Activated CD8-positive, alpha-beta memory T cell treated with anti-CD3 and anti-CD28 coated beads for 48 hours (primary cell): ENCODE measurements around the gene NFIC.
"Not testable (repeated sequence)": the region's sequence is repeated elsewhere in the genome, so short reads cannot be mapped to it uniquely, and the experiment has no call there.

Source experiments
- DNase-seq, 3 experiments: peaks; one replicate each; pipeline ENCODE4 v3.0.0-alpha.2; 2020; ENCODE audit warnings: low read depth in 2 of 3, low spot score in 2 of 3

NFIC gene

GRCh38 chr19:3365836-3366752, at the start of gene NFIC:
Gene NFIC, plus strand, starts transcription at chr19:3366583. Its CDS starts 54 bp downstream, at chr19:3366637.
- no peak for DNase-seq

- no peak for DNase-seq
Measured at GRCh38 chr19:3316659-3317207, 49.6 kb upstream of the NFIC start.

- DNase-seq, result no peak
Measured at GRCh38 chr19:3319643-3320353, 46.6 kb upstream of the NFIC start.

- DNase-seq, result no peak
Measured at GRCh38 chr19:3320354-3320670, 46.1 kb upstream of the NFIC start.

GRCh38 chr19:3320853-3321252, 45.5 kb upstream of the NFIC start:
- no peak for DNase-seq

- no peak for DNase-seq
Measured at GRCh38 chr19:3321696-3322095, 44.7 kb upstream of the NFIC start.

- no peak for DNase-seq
Measured at GRCh38 chr19:3322199-3322978, 44.0 kb upstream of the NFIC start.

GRCh38 chr19:3323026-3323425, 43.4 kb upstream of the NFIC start:
- no peak for DNase-seq

- DNase-seq, result no peak
Measured at GRCh38 chr19:3323658-3324057, 42.7 kb upstream of the NFIC start.

- peak; percentile 50 to 87 (median 86) for DNase-seq
Measured at GRCh38 chr19:3324405-3324856, 42.0 kb upstream of the NFIC start.

- DNase-seq, result no peak
Measured at GRCh38 chr19:3325451-3325850, 40.9 kb upstream of the NFIC start.

GRCh38 chr19:3328743-3329142, 37.6 kb upstream of the NFIC start:
- no peak for DNase-seq

- no peak for DNase-seq
Measured at GRCh38 chr19:3330047-3330446, 36.3 kb upstream of the NFIC start.

GRCh38 chr19:3332232-3332631, 34.2 kb upstream of the NFIC start:
- DNase-seq, result not testable (repeated sequence)

- DNase-seq, result no peak
Measured at GRCh38 chr19:3333020-3333583, 33.3 kb upstream of the NFIC start.

GRCh38 chr19:3333662-3334061, 32.7 kb upstream of the NFIC start:
- DNase-seq, result no peak

- not testable (repeated sequence) for DNase-seq
Measured at GRCh38 chr19:3334749-3335430, 31.5 kb upstream of the NFIC start.

- no peak for DNase-seq
Measured at GRCh38 chr19:3335431-3336350, 30.7 kb upstream of the NFIC start.

- DNase-seq, result no peak
Measured at GRCh38 chr19:3336351-3336679, 30.1 kb upstream of the NFIC start.
